Hepatocyte (in vitro differentiated cells): ENCODE results near the gene DLEC1.

ENCODE experiments used
- CTCF ChIP-seq: fragments of 200-600 bp; sonication (generic); IDR thresholded peaks from 2 replicates; pipeline ENCODE4 v1.5.1; 2016; ENCODE audit warnings: antibody characterized with exemption, mild to moderate bottlenecking; ENCODE audit not compliant: poor library complexity
- EZH2 ChIP-seq: fragments of 200-600 bp; sonication (generic); IDR thresholded peaks from 2 replicates; pipeline ENCODE4 v1.6.1; 2016; ENCODE audit warnings: antibody characterized with exemption, mild to moderate bottlenecking, borderline replicate concordance
- EZH2phosphoT487 ChIP-seq: fragments of 200-600 bp; sonication (generic); IDR thresholded peaks from one replicate; pipeline ENCODE4 v1.6.1; 2018; ENCODE audit warnings: antibody characterized with exemption, mild to moderate bottlenecking, low read depth, moderate library complexity; ENCODE audit not compliant: unreplicated experiment, severe bottlenecking

- TF ChIP-seq CTCF (no peak), EZH2 (no peak), EZH2phosphoT487 (no peak)
Observed at GRCh38 chr3:38085943-38086324, 46.9 kb downstream of the DLEC1 start.
